ENCODE measurements around the gene POLA1. TPM values are rescaled to one million over a fixed set of nuclear protein-coding genes. Genes with fewer than 3 reads are reported as not detected.

The POLA1 gene
- total RNA-seq, 1 donor from 2014 or later, result 7.4 TPM

GRCh38 chrX:25012433-25012735, 318.7 kb downstream of the POLA1 start:
- H3K4me3 ChIP-seq (ENCODE audit: low read depth, low read length), result no peak overlapping the region
- FAIRE-seq (no peak), DNase-seq (ENCODE audit: low read depth) (no peak)
- H3K36me3 ChIP-seq (ENCODE audit: control insufficient read depth, insufficient read depth, low read length), result no peaks in the 10 kb centered on the region
- peaks cover 34% of the 10 kb centered on the region for H3K27me3 ChIP-seq (ENCODE audit: control insufficient read depth, insufficient read depth, low read length)
- TF ChIP-seq CTCF (IDR thresholded peaks at IDR 0.05; ENCODE audit: insufficient read depth, low read length, severe bottlenecking), result no peak

- DNase-seq (ENCODE audit: low read depth), result no peak
- Histone ChIP-seq H3K27me3 (ENCODE audit: control insufficient read depth, insufficient read depth, low read length) (peaks cover 36% of the 10 kb centered on the region), H3K36me3 (ENCODE audit: control insufficient read depth, insufficient read depth, low read length) (no peaks in the 10 kb centered on the region), H3K4me3 (ENCODE audit: low read depth, low read length) (no peak overlapping the region)
- no peak for FAIRE-seq
- no peak for TF ChIP-seq CTCF (IDR thresholded peaks at IDR 0.05; ENCODE audit: insufficient read depth, low read length, severe bottlenecking)
These were observed 319.3 kb downstream of the POLA1 start for GRCh38 chrX:25012793-25013631.

- Histone ChIP-seq H3K27me3 (ENCODE audit: control insufficient read depth, insufficient read depth, low read length) (peaks cover 35% of the 10 kb centered on the region), H3K36me3 (ENCODE audit: control insufficient read depth, insufficient read depth, low read length) (no peaks in the 10 kb centered on the region), H3K4me3 (ENCODE audit: low read depth, low read length) (no peak overlapping the region)
- TF ChIP-seq CTCF (IDR thresholded peaks at IDR 0.05; ENCODE audit: insufficient read depth, low read length, severe bottlenecking), result no peak
- FAIRE-seq, result no peak
- DNase-seq (ENCODE audit: low read depth), result no peak
These were observed 320.1 kb downstream of the POLA1 start for GRCh38 chrX:25013632-25014365.

GRCh38 chrX:25014366-25014838, 320.7 kb downstream of the POLA1 start:
- no peak for TF ChIP-seq CTCF (IDR thresholded peaks at IDR 0.05; ENCODE audit: insufficient read depth, low read length, severe bottlenecking)
- H3K4me3 ChIP-seq (ENCODE audit: low read depth, low read length), result no peak overlapping the region
- no peaks in the 10 kb centered on the region for H3K36me3 ChIP-seq (ENCODE audit: control insufficient read depth, insufficient read depth, low read length)
- DNase-seq (ENCODE audit: low read depth) (no peak), FAIRE-seq (no peak)
- H3K27me3 ChIP-seq (ENCODE audit: control insufficient read depth, insufficient read depth, low read length), result peaks cover 36% of the 10 kb centered on the region

GRCh38 chrX:25015486-25016360, 322.0 kb downstream of the POLA1 start, which contains the start of gene ARX:
TSS of gene ARX (minus strand) at chrX:25015965. CDS start at chrX:25015737, 228 bp downstream.
- FAIRE-seq, result no peak
- DNase-seq (ENCODE audit: low read depth), result peak; percentile 47
- no peaks in the 10 kb centered on the region for H3K36me3 ChIP-seq (ENCODE audit: control insufficient read depth, insufficient read depth, low read length)
- peaks cover 41% of the 10 kb centered on the region for H3K27me3 ChIP-seq (ENCODE audit: control insufficient read depth, insufficient read depth, low read length)
- TF ChIP-seq CTCF (IDR thresholded peaks at IDR 0.05; ENCODE audit: insufficient read depth, low read length, severe bottlenecking), result no peak
- H3K4me3 ChIP-seq (ENCODE audit: low read depth, low read length), result no peak within 1 kb of the TSS
